ENCODE results near the gene RAC2.

RAC2 gene

GRCh38 chr22:37219533-37219932 is 24.5 kb downstream of the RAC2 start:
- Histone ChIP-seq H3K9ac (ENCODE audit: low read length) (no peak overlapping the region), H3K4me3 (ENCODE audit: low read length) (no peak overlapping the region), H3K27me3 (ENCODE audit: control insufficient read depth, insufficient read depth, low read length) (no peaks in the 10 kb centered on the region)

GRCh38 chr22:37218771-37219411 is 25.2 kb downstream of the RAC2 start:
- Histone ChIP-seq H3K4me3 (ENCODE audit: low read length) (no peak overlapping the region), H3K27ac (ENCODE audit: low read length) (no peak overlapping the region)

More at GRCh38 chr22:37219533-37219932, 24.5 kb downstream of the RAC2 start:
- Histone ChIP-seq H3K9me3 (ENCODE audit: control insufficient read depth, low read depth, low read length) (no peaks in the 10 kb centered on the region), H3K27ac (ENCODE audit: low read length) (no peak overlapping the region), H3K36me3 (ENCODE audit: control insufficient read depth, low read depth, low read length) (no peaks in the 10 kb centered on the region), H3K4me1 (ENCODE audit: control insufficient read depth, low read depth, low read length) (no peaks in the 10 kb centered on the region)

GRCh38 chr22:37218399-37218770 is 25.7 kb downstream of the RAC2 start:
- Histone ChIP-seq H3K4me1 (ENCODE audit: control insufficient read depth, low read depth, low read length) (no peaks in the 10 kb centered on the region), H3K9me3 (ENCODE audit: control insufficient read depth, low read depth, low read length) (no peaks in the 10 kb centered on the region), H3K4me3 (ENCODE audit: low read length) (no peak overlapping the region), H3K27ac (ENCODE audit: low read length) (no peak overlapping the region), H3K27me3 (ENCODE audit: control insufficient read depth, insufficient read depth, low read length) (no peaks in the 10 kb centered on the region), H3K9ac (ENCODE audit: low read length) (no peak overlapping the region), H3K36me3 (ENCODE audit: control insufficient read depth, low read depth, low read length) (no peaks in the 10 kb centered on the region)

More at GRCh38 chr22:37218771-37219411, 25.2 kb downstream of the RAC2 start:
- Histone ChIP-seq H3K9me3 (ENCODE audit: control insufficient read depth, low read depth, low read length) (no peaks in the 10 kb centered on the region), H3K9ac (ENCODE audit: low read length) (no peak overlapping the region), H3K4me1 (ENCODE audit: control insufficient read depth, low read depth, low read length) (no peaks in the 10 kb centered on the region), H3K36me3 (ENCODE audit: control insufficient read depth, low read depth, low read length) (no peaks in the 10 kb centered on the region), H3K27me3 (ENCODE audit: control insufficient read depth, insufficient read depth, low read length) (no peaks in the 10 kb centered on the region)

- H3K27me3 ChIP-seq (ENCODE audit: control insufficient read depth, insufficient read depth, low read length), result no peaks in the 10 kb centered on the region
- no peak overlapping the region for H3K27ac ChIP-seq (ENCODE audit: low read length)
- no peaks in the 10 kb centered on the region for H3K9me3 ChIP-seq (ENCODE audit: control insufficient read depth, low read depth, low read length)
- no peaks in the 10 kb centered on the region for H3K36me3 ChIP-seq (ENCODE audit: control insufficient read depth, low read depth, low read length)
- no peak overlapping the region for H3K4me3 ChIP-seq (ENCODE audit: low read length)
- no peak overlapping the region for H3K9ac ChIP-seq (ENCODE audit: low read length)
- peaks cover 6% of the 10 kb centered on the region for H3K4me1 ChIP-seq (ENCODE audit: control insufficient read depth, low read depth, low read length)
These were observed 28.2 kb downstream of the RAC2 start for GRCh38 chr22:37215890-37216289.

- Histone ChIP-seq H3K36me3 (ENCODE audit: control insufficient read depth, low read depth, low read length) (no peaks in the 10 kb centered on the region), H3K9ac (ENCODE audit: low read length) (no peak overlapping the region), H3K27ac (ENCODE audit: low read length) (no peak overlapping the region), H3K9me3 (ENCODE audit: control insufficient read depth, low read depth, low read length) (no peaks in the 10 kb centered on the region), H3K4me1 (ENCODE audit: control insufficient read depth, low read depth, low read length) (peaks cover 6% of the 10 kb centered on the region), H3K4me3 (ENCODE audit: low read length) (no peak overlapping the region), H3K27me3 (ENCODE audit: control insufficient read depth, insufficient read depth, low read length) (no peaks in the 10 kb centered on the region)
These were observed 29.4 kb downstream of the RAC2 start for GRCh38 chr22:37214731-37215030.

GRCh38 chr22:37213941-37214730 is 29.9 kb downstream of the RAC2 start:
- H3K4me1 ChIP-seq (ENCODE audit: control insufficient read depth, low read depth, low read length), result peaks cover 6% of the 10 kb centered on the region
- no peaks in the 10 kb centered on the region for H3K36me3 ChIP-seq (ENCODE audit: control insufficient read depth, low read depth, low read length)
- no peaks in the 10 kb centered on the region for H3K27me3 ChIP-seq (ENCODE audit: control insufficient read depth, insufficient read depth, low read length)
- H3K27ac ChIP-seq (ENCODE audit: low read length), result no peak overlapping the region
- H3K9ac ChIP-seq (ENCODE audit: low read length), result no peak overlapping the region
- no peaks in the 10 kb centered on the region for H3K9me3 ChIP-seq (ENCODE audit: control insufficient read depth, low read depth, low read length)
- H3K4me3 ChIP-seq (ENCODE audit: low read length), result no peak overlapping the region

- no peak overlapping the region for H3K27ac ChIP-seq (ENCODE audit: low read length)
- H3K36me3 ChIP-seq (ENCODE audit: control insufficient read depth, low read depth, low read length), result no peaks in the 10 kb centered on the region
- no peak overlapping the region for H3K4me3 ChIP-seq (ENCODE audit: low read length)
- H3K9ac ChIP-seq (ENCODE audit: low read length), result no peak overlapping the region
- no peaks in the 10 kb centered on the region for H3K9me3 ChIP-seq (ENCODE audit: control insufficient read depth, low read depth, low read length)
- peaks cover 6% of the 10 kb centered on the region for H3K4me1 ChIP-seq (ENCODE audit: control insufficient read depth, low read depth, low read length)
- no peaks in the 10 kb centered on the region for H3K27me3 ChIP-seq (ENCODE audit: control insufficient read depth, insufficient read depth, low read length)
These were observed 30.7 kb downstream of the RAC2 start for GRCh38 chr22:37213218-37213855.

- no peaks in the 10 kb centered on the region for H3K27me3 ChIP-seq (ENCODE audit: control insufficient read depth, insufficient read depth, low read length)
- peaks cover 6% of the 10 kb centered on the region for H3K4me1 ChIP-seq (ENCODE audit: control insufficient read depth, low read depth, low read length)
- no peak within 1 kb of the TSS for H3K27ac ChIP-seq (ENCODE audit: low read length)
- H3K4me3 ChIP-seq (ENCODE audit: low read length), result peak within 1 kb of the TSS; percentile 34
- no peaks in the 10 kb centered on the region for H3K36me3 ChIP-seq (ENCODE audit: control insufficient read depth, low read depth, low read length)
- H3K9me3 ChIP-seq (ENCODE audit: control insufficient read depth, low read depth, low read length), result no peaks in the 10 kb centered on the region
- H3K9ac ChIP-seq (ENCODE audit: low read length), result no peak within 1 kb of the TSS
These were observed 31.7 kb downstream of the RAC2 start, which contains the start of gene SSTR3 for GRCh38 chr22:37212174-37212906. Gene SSTR3 (minus strand): TSS chr22:37212477. CDS start chr22:37207803, 4,674 bp downstream.

- peak overlapping the region; percentile 34 for H3K4me3 ChIP-seq (ENCODE audit: low read length)
- no peak overlapping the region for H3K9ac ChIP-seq (ENCODE audit: low read length)
- H3K36me3 ChIP-seq (ENCODE audit: control insufficient read depth, low read depth, low read length), result no peaks in the 10 kb centered on the region
- H3K9me3 ChIP-seq (ENCODE audit: control insufficient read depth, low read depth, low read length), result no peaks in the 10 kb centered on the region
- no peak overlapping the region for H3K27ac ChIP-seq (ENCODE audit: low read length)
- H3K4me1 ChIP-seq (ENCODE audit: control insufficient read depth, low read depth, low read length), result peaks cover 6% of the 10 kb centered on the region
- H3K27me3 ChIP-seq (ENCODE audit: control insufficient read depth, insufficient read depth, low read length), result no peaks in the 10 kb centered on the region
These were observed 32.2 kb downstream of the RAC2 start for GRCh38 chr22:37211866-37212173.

- no peaks in the 10 kb centered on the region for H3K36me3 ChIP-seq (ENCODE audit: control insufficient read depth, low read depth, low read length)
- no peaks in the 10 kb centered on the region for H3K27me3 ChIP-seq (ENCODE audit: control insufficient read depth, insufficient read depth, low read length)
- H3K9me3 ChIP-seq (ENCODE audit: control insufficient read depth, low read depth, low read length), result no peaks in the 10 kb centered on the region
- H3K4me1 ChIP-seq (ENCODE audit: control insufficient read depth, low read depth, low read length), result peaks cover 6% of the 10 kb centered on the region
- H3K27ac ChIP-seq (ENCODE audit: low read length), result no peak overlapping the region
- H3K4me3 ChIP-seq (ENCODE audit: low read length), result no peak overlapping the region
- H3K9ac ChIP-seq (ENCODE audit: low read length), result no peak overlapping the region
These were observed 32.8 kb downstream of the RAC2 start for GRCh38 chr22:37211075-37211865.
